GM13976 (cell line): ENCODE measurements around the gene NEK6.

ENCODE experiments used
- DNase-seq: peaks from one replicate; pipeline ENCODE4 v3.0.0; 2012; ENCODE audit warnings: low spot score
- in situ Hi-C: fragments of 300-500 bp; cut with MboI; formaldehyde crosslinking; loops from one replicate; pipeline ENCODE4 v1.12.0; 2022; ENCODE audit warnings: low sequenced_read_pairs, mixed read lengths, inconsistent platforms; ENCODE audit not compliant: unreplicated experiment
- TF ChIP-seq, protein P1 (sequence below): IDR thresholded peaks from 2 replicates; pipeline ENCODE4 v1.5.1; 2012; ENCODE audit warnings: borderline replicate concordance, mild to moderate bottlenecking; ENCODE audit not compliant: insufficient read depth; ENCODE audit errors: extremely low read depth, missing control alignments, control extremely low read depth

The NEK6 gene

DNA sequence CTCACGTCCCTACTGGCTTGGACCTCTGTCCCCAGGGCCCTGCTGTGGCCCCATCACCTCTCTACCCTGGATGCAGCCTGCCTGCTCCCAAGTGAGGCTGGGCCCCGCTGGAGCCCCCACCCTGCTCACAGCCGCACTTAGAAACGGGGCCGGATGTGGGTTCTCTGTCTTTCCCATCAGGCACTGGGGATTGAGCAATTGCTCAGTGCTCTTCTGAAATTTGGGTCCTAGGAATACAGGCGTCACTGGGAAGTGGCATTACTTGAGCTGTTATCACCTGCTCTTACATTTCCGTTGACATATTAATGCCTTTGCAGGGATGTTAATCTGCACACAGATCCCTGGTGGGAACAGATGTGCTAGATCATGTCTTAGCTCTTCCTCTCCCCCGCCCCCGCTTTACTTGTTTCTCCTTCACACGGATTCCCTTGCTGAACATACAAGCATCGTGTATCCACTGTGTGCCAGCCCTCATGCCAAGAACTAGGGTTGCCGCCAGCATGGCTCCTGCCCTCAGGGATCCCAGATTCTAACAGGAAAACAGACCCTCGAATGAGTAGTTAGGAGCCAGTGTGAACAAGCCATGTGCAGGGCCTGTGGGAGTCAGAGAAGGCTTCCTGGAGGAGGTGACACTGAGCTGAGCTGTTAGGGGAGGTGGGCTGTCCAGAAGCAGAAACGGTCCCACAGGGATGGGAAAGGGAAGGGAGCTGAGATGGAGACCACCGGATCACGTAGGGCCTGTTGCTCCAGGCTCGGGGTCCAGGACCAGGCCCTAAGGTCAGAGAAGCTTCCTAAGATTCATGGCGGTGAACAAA is 65.1 kb downstream of the NEK6 start:
- in situ Hi-C loops = no loop called here
- no peak for DNase-seq
- TF ChIP-seq, protein P1, sequence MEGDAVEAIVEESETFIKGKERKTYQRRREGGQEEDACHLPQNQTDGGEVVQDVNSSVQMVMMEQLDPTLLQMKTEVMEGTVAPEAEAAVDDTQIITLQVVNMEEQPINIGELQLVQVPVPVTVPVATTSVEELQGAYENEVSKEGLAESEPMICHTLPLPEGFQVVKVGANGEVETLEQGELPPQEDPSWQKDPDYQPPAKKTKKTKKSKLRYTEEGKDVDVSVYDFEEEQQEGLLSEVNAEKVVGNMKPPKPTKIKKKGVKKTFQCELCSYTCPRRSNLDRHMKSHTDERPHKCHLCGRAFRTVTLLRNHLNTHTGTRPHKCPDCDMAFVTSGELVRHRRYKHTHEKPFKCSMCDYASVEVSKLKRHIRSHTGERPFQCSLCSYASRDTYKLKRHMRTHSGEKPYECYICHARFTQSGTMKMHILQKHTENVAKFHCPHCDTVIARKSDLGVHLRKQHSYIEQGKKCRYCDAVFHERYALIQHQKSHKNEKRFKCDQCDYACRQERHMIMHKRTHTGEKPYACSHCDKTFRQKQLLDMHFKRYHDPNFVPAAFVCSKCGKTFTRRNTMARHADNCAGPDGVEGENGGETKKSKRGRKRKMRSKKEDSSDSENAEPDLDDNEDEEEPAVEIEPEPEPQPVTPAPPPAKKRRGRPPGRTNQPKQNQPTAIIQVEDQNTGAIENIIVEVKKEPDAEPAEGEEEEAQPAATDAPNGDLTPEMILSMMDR = no peak

DNA sequence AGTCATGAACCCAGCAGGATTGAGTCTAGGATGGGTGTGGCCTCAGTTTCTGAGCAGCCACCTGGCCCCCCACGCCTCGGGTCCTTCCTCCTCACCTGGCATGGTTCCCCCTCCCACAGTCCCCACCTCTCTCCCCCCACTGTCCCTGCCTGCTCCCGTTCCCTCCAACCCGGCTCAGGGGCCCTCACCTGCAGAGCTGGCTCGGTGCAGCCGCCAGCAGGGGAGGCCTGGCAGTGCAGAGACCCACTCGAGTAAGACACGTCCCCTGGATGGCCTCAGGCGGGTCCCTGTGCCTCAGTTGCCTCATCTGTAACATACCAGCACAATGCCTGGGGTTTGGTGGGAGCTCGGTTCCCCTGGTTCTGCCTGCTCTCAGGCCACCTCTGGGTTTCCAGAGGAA is 66.2 kb downstream of the NEK6 start:
- TF ChIP-seq, protein P1 = no peak
- no peak for DNase-seq
- in situ Hi-C loops = no loop called here

DNA sequence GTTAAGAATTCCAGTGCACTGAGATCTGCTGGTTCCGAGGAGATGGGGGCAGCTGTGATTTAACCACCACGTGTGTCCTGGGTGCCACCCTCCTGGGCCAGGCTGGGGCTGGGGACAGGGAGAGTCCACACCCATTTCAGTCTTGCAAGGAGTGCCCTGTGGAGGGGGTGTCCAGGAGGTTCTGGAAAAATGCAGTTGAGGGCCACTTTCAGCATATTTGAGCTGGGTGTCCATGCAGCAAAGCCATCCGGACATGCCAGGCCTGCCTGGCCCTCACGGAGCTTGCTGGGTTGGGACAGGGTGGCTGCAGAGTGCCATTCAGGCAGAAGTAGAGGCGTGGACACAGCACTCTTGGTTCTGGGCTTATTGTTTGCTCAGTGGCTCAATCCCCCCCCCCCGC is 68.1 kb downstream of the NEK6 start:
- no peak for DNase-seq
- in situ Hi-C loops = no loop called here
- TF ChIP-seq, protein P1 = no peak

DNA sequence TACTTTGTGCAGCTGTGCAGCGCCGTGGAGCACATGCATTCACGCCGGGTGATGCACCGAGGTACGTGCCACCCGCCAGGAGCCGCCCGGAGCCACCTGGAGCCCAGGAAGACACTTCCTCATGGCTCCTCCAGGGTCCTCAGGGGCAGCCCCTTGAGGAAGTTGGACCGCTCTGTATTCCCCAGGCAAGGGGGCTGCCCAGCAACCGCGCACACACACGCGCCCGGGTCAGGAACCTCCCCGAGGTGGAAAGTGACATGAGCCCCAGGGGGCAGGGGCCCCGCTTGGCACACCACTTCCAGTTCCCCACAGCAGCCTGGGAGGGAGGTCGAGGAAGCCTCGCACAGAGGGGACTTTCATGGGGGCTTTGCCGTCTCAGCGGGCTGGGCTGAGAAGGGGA is 68.6 kb downstream of the NEK6 start:
- no peak for DNase-seq
- TF ChIP-seq, protein P1 = no peak
- in situ Hi-C loops = no loop called here

DNA sequence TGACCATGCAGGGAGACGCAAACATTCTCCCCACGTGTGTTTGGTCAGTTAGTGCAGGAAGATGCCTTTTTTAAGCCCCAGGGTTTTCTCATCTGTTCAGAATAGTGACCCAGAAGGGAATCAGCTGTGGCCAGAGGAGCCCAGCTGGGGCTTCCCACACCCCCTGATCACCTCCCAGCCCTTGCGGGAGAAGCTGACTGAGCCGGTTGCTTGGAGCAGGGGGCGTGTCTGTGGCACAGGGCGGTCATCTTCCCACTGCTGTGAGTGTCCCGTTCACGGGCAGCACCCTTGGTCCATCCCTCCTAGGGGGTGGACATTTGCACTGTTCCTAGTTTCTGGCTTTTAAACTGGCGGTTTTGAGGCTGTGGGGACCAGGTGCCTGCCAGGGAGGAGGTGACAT is 69.7 kb downstream of the NEK6 start:
- DNase-seq = no peak
- TF ChIP-seq, protein P1 = no peak
- in situ Hi-C loops = no loop called here

DNA sequence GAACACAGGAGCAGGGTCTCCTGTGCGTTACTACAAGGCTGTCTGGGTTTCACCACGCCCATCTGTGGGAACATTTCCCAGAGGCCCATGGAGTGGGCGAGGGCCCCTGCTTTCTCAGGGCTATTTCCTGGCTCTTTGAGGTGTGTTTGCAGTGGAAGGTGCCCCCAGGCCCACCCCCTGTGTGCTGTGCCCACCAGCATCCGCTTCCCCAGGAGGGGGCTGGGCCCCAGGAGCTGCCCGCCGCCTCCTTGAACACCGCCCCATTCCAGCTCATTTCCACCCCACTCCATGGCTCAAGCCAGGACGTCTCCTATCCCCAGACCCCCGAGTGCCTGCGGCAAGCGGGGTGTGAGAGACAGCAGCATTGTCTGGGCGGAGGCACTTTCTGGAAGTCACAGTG is 70.5 kb downstream of the NEK6 start:
- TF ChIP-seq, protein P1 = no peak
- in situ Hi-C loops = no loop called here
- no peak for DNase-seq

DNA sequence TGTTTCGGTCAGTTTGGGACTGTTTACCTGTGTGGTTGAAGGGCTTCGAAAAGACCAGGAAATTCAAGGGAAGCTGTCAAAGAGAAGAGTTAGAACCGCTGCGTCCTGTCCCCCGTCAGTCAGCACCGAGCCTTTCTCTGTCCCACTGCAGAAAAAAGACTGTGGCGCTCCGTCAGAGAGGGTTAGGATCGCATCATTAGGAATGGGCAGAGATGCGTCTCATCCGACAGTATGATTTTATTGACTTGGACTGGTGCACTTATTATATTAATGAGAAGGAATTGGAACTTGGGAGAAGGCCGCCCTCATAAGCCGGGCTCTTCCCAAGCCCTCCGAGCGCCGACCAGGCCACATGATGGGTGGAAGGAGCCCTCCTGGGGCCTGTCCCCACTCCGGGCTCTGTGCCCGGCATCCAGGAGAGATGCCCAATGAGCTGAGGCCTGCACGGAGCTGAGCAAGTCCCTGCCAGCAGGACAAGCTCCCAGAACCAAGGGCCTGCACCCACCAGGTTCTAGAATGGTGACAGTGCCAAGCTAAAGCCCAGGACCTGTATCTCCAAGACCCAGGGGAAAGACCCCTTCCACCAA is 71.5 kb downstream of the NEK6 start:
- TF ChIP-seq, protein P1 = no peak
- in situ Hi-C loops = no loop called here
- DNase-seq = no peak
